Measurements from ENCODE around the gene RAB5B.
"Not testable (repeated sequence)": the region's sequence is repeated elsewhere in the genome, so short reads cannot be mapped to it uniquely, and the experiment has no call there.

Gene RAB5B

DNA sequence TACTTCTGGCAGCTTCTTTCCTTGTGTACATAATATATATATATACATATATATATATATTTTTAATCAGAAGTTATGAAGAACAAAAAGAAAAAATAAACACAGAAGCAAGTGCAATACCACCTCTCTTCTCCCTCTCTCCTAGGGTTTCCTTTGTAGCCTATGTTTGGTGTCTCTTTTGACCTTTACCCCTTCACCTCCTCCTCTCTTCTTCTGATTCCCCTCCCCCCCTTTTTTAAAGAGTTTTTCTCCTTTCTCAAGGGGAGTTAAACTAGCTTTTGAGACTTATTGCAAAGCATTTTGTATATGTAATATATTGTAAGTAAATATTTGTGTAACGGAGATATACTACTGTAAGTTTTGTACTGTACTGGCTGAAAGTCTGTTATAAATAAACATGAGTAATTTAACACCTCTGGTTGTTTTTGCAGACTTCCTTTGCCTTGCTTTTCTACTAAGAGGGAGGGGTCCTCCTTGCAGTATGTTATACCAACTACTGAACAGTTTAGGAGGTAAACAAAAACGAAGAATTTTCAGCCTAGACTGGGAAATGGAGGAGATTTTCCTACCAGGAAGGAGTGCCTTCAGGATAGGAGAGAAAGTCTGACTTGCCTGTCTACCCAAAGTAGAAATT is 64.3 kb downstream of the RAB5B start:
- H3K9ac ChIP-seq, result no peak overlapping the region
- no peaks in the 10 kb centered on the region for H3K36me3 ChIP-seq (ENCODE audit: control insufficient read depth, insufficient read depth, low read length)
- TF ChIP-seq CTCF (IDR thresholded peaks at IDR 0.05), result no peak
- no peak overlapping the region for H3K4me2 ChIP-seq (ENCODE audit: low read length)
- H2AFZ ChIP-seq, result no peak overlapping the region
- peaks cover 14% of the 10 kb centered on the region for H3K79me2 ChIP-seq
- no peaks in the 10 kb centered on the region for H3K9me3 ChIP-seq (ENCODE audit: control insufficient read depth, low read length)
- H3K4me3 ChIP-seq (ENCODE audit: low read depth, low read length), result no peak overlapping the region
- H3K4me1 ChIP-seq, result peaks cover 4% of the 10 kb centered on the region
- H3K27me3 ChIP-seq (ENCODE audit: control insufficient read depth, insufficient read depth, low read length), result no peaks in the 10 kb centered on the region
- no peak overlapping the region for H3K27ac ChIP-seq

DNA sequence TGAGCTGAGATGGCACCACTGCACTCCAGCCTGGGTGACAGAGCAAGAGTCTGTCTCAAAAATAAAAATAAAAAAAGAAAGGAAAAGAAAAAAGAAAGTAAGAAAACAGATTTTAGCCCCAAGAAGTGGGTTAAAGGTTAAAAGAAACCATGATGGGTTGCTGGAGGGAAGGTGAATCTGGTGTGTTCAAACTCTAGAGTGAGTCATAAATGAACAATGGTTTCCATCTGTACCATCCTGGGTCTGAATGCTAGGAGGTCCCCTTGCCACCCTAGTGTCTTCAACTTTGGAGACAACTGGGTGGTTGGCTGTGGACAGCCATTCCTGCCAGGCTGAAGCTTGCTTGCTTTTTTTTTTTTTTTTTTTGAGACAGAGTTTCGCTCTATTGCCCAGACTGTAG is 66.3 kb downstream of the RAB5B start:
- H3K36me3 ChIP-seq (ENCODE audit: control insufficient read depth, insufficient read depth, low read length), result no peaks in the 10 kb centered on the region
- H3K27ac ChIP-seq, result no peak overlapping the region

GRCh38 chr12:56040963-56041551 is 67.2 kb downstream of the RAB5B start:
- peak overlapping the region; percentile 99 for H3K27ac ChIP-seq
- H3K9me3 ChIP-seq (ENCODE audit: control insufficient read depth, low read length), result no peaks in the 10 kb centered on the region
- H3K27me3 ChIP-seq (ENCODE audit: control insufficient read depth, insufficient read depth, low read length), result no peaks in the 10 kb centered on the region
- no peak for TF ChIP-seq CTCF (IDR thresholded peaks at IDR 0.05)
- peak overlapping the region; percentile 81 for H3K4me2 ChIP-seq (ENCODE audit: low read length)
- H3K4me3 ChIP-seq (ENCODE audit: low read depth, low read length), result peak overlapping the region; percentile 96
- no peak overlapping the region for H3K9ac ChIP-seq
- H2AFZ ChIP-seq, result peak overlapping the region; percentile 95
- no peaks in the 10 kb centered on the region for H3K36me3 ChIP-seq (ENCODE audit: control insufficient read depth, insufficient read depth, low read length)
- peaks cover 7% of the 10 kb centered on the region for H3K4me1 ChIP-seq
- H3K79me2 ChIP-seq, result peaks cover 15% of the 10 kb centered on the region

More for the DNA sequence above, 66.3 kb downstream of the RAB5B start:
- no peak overlapping the region for H3K9ac ChIP-seq
- no peaks in the 10 kb centered on the region for H3K27me3 ChIP-seq (ENCODE audit: control insufficient read depth, insufficient read depth, low read length)
- H3K79me2 ChIP-seq, result peaks cover 15% of the 10 kb centered on the region
- H3K4me3 ChIP-seq (ENCODE audit: low read depth, low read length), result no peak overlapping the region
- H3K4me2 ChIP-seq (ENCODE audit: low read length), result no peak overlapping the region
- no peak for TF ChIP-seq CTCF (IDR thresholded peaks at IDR 0.05)
- H3K9me3 ChIP-seq (ENCODE audit: control insufficient read depth, low read length), result no peaks in the 10 kb centered on the region
- peaks cover 7% of the 10 kb centered on the region for H3K4me1 ChIP-seq
- no peak overlapping the region for H2AFZ ChIP-seq

- H3K27me3 ChIP-seq (ENCODE audit: control insufficient read depth, insufficient read depth, low read length), result no peaks in the 10 kb centered on the region
- peaks cover 7% of the 10 kb centered on the region for H3K4me1 ChIP-seq
- H3K9ac ChIP-seq, result peak within 1 kb of the TSS; percentile 94
- H3K4me2 ChIP-seq (ENCODE audit: low read length), result peak within 1 kb of the TSS; percentile 81
- peak within 1 kb of the TSS; percentile 96 for H3K4me3 ChIP-seq (ENCODE audit: low read depth, low read length)
- no peaks in the 10 kb centered on the region for H3K9me3 ChIP-seq (ENCODE audit: control insufficient read depth, low read length)
- peak within 1 kb of the TSS; percentile 95 for H2AFZ ChIP-seq
- H3K79me2 ChIP-seq, result peaks cover 17% of the 10 kb centered on the region
- peak within 1 kb of the TSS; percentile 99 for H3K27ac ChIP-seq
- H3K36me3 ChIP-seq (ENCODE audit: control insufficient read depth, insufficient read depth, low read length), result no peaks in the 10 kb centered on the region
- TF ChIP-seq CTCF (IDR thresholded peaks at IDR 0.05), result peak; percentile 34
Measured at GRCh38 chr12:56041552-56042429, 67.9 kb downstream of the RAB5B start, which contains the start of gene RPS26. Gene RPS26 (plus strand): TSS chr12:56041918. CDS start chr12:56042167, 249 bp downstream.

DNA sequence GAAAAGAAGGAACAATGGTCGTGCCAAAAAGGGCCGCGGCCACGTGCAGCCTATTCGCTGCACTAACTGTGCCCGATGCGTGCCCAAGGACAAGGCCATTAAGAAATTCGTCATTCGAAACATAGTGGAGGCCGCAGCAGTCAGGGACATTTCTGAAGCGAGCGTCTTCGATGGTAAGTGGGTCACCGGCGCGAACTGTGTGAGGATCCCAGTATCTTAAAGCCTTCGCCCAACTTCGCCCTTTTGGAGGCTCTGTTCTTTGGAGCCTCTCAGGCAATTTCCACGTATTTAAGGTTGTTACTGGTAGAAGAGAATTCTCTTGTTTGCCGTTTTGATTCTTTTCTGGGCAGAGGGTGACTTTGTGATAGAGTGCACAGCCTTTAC is 68.5 kb downstream of the RAB5B start:
- Histone ChIP-seq H3K9ac (peak overlapping the region; percentile 94), H3K4me2 (ENCODE audit: low read length) (peak overlapping the region; percentile 75), H3K4me3 (ENCODE audit: low read depth, low read length) (peak overlapping the region; percentile 96), H3K79me2 (peaks cover 17% of the 10 kb centered on the region), H3K27ac (peak overlapping the region; percentile 99), H2AFZ (peak overlapping the region; percentile 95)
- not testable (repeated sequence) for H3K36me3 ChIP-seq (ENCODE audit: control insufficient read depth, insufficient read depth, low read length); H3K9me3 ChIP-seq (ENCODE audit: control insufficient read depth, low read length); H3K27me3 ChIP-seq (ENCODE audit: control insufficient read depth, insufficient read depth, low read length); H3K4me1 ChIP-seq

All from parathyroid adenoma (tissue), 2 donors.